CD14-positive monocyte (primary cell): Measurements from ENCODE around the gene LYRM7. TPM values are rescaled to one million over a fixed set of nuclear protein-coding genes. Genes with fewer than 3 reads are reported as not detected.

Experiments used
- DNase-seq, 3 donors: peaks; one replicate each; pipeline ENCODE4 v3.0.0-alpha.2; 2011 to 2022
- H2AFZ ChIP-seq: 2 replicates; pipeline ENCODE4 v1.6.0; 2012; ENCODE audit warnings: mild to moderate bottlenecking, low read depth, low read length, inconsistent platforms; ENCODE audit not compliant: insufficient read depth, poor library complexity, severe bottlenecking
- H3K27ac ChIP-seq, 2 donors: 1 replicate in 1 of 2; 2 replicates in 1 of 2; pipeline ENCODE4 v1.5.1; 2012 to 2013; ENCODE audit warnings: low read length in 2 of 2, control low read depth in 1 of 2, inconsistent platforms in 1 of 2, low read depth in 1 of 2, mild to moderate bottlenecking in 1 of 2
- H3K27me3 ChIP-seq, 2 donors: one replicate each; pipeline versions ENCODE4 v1.6.0 to v1.6.1; 2011 to 2013; ENCODE audit warnings: low read length in 2 of 2; ENCODE audit not compliant: control insufficient read depth in 2 of 2, insufficient read depth in 2 of 2
- H3K36me3 ChIP-seq, 2 donors: replicated peaks in 1 of 2; 1 replicate in 1 of 2; 2 replicates in 1 of 2; pipeline versions ENCODE4 v1.5.1 to v1.6.1; 2012 to 2013; ENCODE audit warnings: low read length in 2 of 2, control low read depth in 1 of 2, inconsistent platforms in 1 of 2, mild to moderate bottlenecking in 1 of 2; ENCODE audit not compliant: insufficient read depth in 2 of 2, control insufficient read depth in 1 of 2
- H3K4me1 ChIP-seq, 2 donors: 1 replicate in 1 of 2; 2 replicates in 1 of 2; pipeline versions ENCODE4 v1.5.1 to v1.6.1; 2012 to 2013; ENCODE audit warnings: low read length in 2 of 2, control low read depth in 1 of 2, inconsistent platforms in 1 of 2, mild to moderate bottlenecking in 1 of 2, moderate library complexity in 1 of 2; ENCODE audit not compliant: insufficient read depth in 2 of 2, control insufficient read depth in 1 of 2
- H3K4me2 ChIP-seq: replicated peaks from 2 replicates; pipeline ENCODE3; 2012; ENCODE audit warnings: low read length, moderate library complexity, mild to moderate bottlenecking; ENCODE audit not compliant: poor library complexity, severe bottlenecking; ENCODE audit errors: extremely low read depth
- H3K4me3 ChIP-seq, 3 experiments: fragments of 200-600 bp in 1 of 3; sonication (generic) in 1 of 3; replicated peaks in 1 of 3; 1 replicate in 2 of 3; 2 replicates in 1 of 3; pipeline ENCODE4 v1.5.1; 2011 to 2013; ENCODE audit warnings: low read length in 3 of 3, mild to moderate bottlenecking in 3 of 3, control low read depth in 2 of 3, low read depth in 2 of 3, inconsistent platforms in 1 of 3, moderate library complexity in 1 of 3
- H3K79me2 ChIP-seq: 2 replicates; pipeline ENCODE4 v1.6.0; 2012; ENCODE audit warnings: mild to moderate bottlenecking, control low read depth, inconsistent platforms, low read length, moderate library complexity; ENCODE audit not compliant: insufficient read depth
- H3K9ac ChIP-seq: 2 replicates; pipeline ENCODE4 v1.6.0; 2017; ENCODE audit warnings: low read length, mild to moderate bottlenecking; ENCODE audit not compliant: insufficient read depth, poor library complexity, severe bottlenecking
- H3K9me3 ChIP-seq, 2 donors: replicated peaks in 1 of 2; 1 replicate in 1 of 2; 2 replicates in 1 of 2; pipeline versions ENCODE4 v1.5.1 to v1.6.1; 2012 to 2013; ENCODE audit warnings: low read length in 2 of 2, control low read depth in 1 of 2; ENCODE audit not compliant: control insufficient read depth in 1 of 2, insufficient read depth in 1 of 2
- H4K20me1 ChIP-seq: 2 replicates; pipeline ENCODE4 v1.6.0; 2012; ENCODE audit warnings: mild to moderate bottlenecking, low read length, control low read depth, moderate library complexity; ENCODE audit not compliant: insufficient read depth
- H3K27ac Mint-ChIP-seq, 7 donors: one replicate each; pipeline ENCODE4 v1.8.0; 2020; ENCODE audit warnings: mild to moderate bottlenecking in 7 of 7, mixed read lengths in 7 of 7, moderate library complexity in 6 of 7, inconsistent platforms in 2 of 7
- H3K27me3 Mint-ChIP-seq, 3 donors: one replicate each; pipeline ENCODE4 v1.8.0; 2021 to 2022; ENCODE audit warnings: low read depth in 3 of 3, mild to moderate bottlenecking in 3 of 3, mixed read lengths in 3 of 3, moderate library complexity in 3 of 3, inconsistent platforms in 1 of 3
- H3K36me3 Mint-ChIP-seq, 2 donors: one replicate each; pipeline ENCODE4 v1.8.0; 2020; ENCODE audit warnings: mixed read lengths in 2 of 2, inconsistent platforms in 1 of 2, mild to moderate bottlenecking in 1 of 2
- H3K4me1 Mint-ChIP-seq: one replicate; pipeline ENCODE4 v1.8.0; 2020; ENCODE audit warnings: mild to moderate bottlenecking, mixed read lengths
- H3K4me3 Mint-ChIP-seq, 2 donors: one replicate each; pipeline ENCODE4 v1.8.0; 2020; ENCODE audit warnings: mild to moderate bottlenecking in 2 of 2, mixed read lengths in 2 of 2, moderate library complexity in 1 of 2
- H3K9me3 Mint-ChIP-seq, 7 donors: one replicate each; pipeline ENCODE4 v1.8.0; 2020 to 2022; ENCODE audit warnings: mixed read lengths in 7 of 7, mild to moderate bottlenecking in 6 of 7, moderate library complexity in 6 of 7, inconsistent platforms in 2 of 7
- CTCF ChIP-seq: fragments of 200-600 bp; IDR thresholded peaks from one replicate; pipeline ENCODE4 v1.8.0; 2022; ENCODE audit warnings: antibody characterized with exemption, mild to moderate bottlenecking
- WGBS: methylation state at CpG from one replicate; pipeline ENCODE4 v1.1.5; 2013; ENCODE audit warnings: missing lambda C conversion rate; ENCODE audit not compliant: insufficient coverage; 5-methylcytosine and 5-hydroxymethylcytosine counted together
- intact Hi-C, 2 donors: fragments of 100-400 bp; cut with micrococcal nuclease; formaldehyde crosslinking; loops; one replicate each; pipeline versions ENCODE4 v1.15.0 to v1.15.1; 2023
- polyA plus RNA-seq, 3 donors: library from polyadenylated mRNA; depleted of rRNA in 1 of 3; unstranded in 2 of 3; stranded (reverse) in 1 of 3; fragments of 300-500 nt in 2 of 3; fragments of >200 nt in 1 of 3; fragmentation: Illumina TruSeq in 2 of 3; gene quantifications; 1 replicate in 2 of 3; 2 replicates in 1 of 3; pipeline ENCODE4 v1.2.3, GENCODE V29; 2012 to 2021

The LYRM7 gene
- polyA plus RNA-seq, 3 donors = 3.1 to 3.7 (median 3.2) TPM

- H3K27me3 Mint-ChIP-seq = no peaks in the 10 kb centered on the region
- H3K4me3 ChIP-seq = no peak overlapping the region
- no peak for DNase-seq
- 100% methylated on average over 1 of the region's 7 CpGs for WGBS
- no peaks in the 10 kb centered on the region for H3K79me2 ChIP-seq
- no peak overlapping the region for H3K4me3 Mint-ChIP-seq
- intact Hi-C loops = loop anchor here in 1 of 2 donors (10.0 kb wide), 1 partner anchor 54 kb away; no protein-coding TSS in a partner anchor
- TF ChIP-seq CTCF = no peak
- peaks cover 5% of the 10 kb centered on the region for H3K4me1 Mint-ChIP-seq
- no peak overlapping the region for H3K27ac ChIP-seq
- no peak overlapping the region for H3K4me2 ChIP-seq
- H3K9me3 Mint-ChIP-seq = peaks cover 0 to 3% (median 0%) of the 10 kb centered on the region in 7 donors
- H3K27me3 ChIP-seq = no peaks in the 10 kb centered on the region
- H3K36me3 Mint-ChIP-seq = peaks cover 0 to 6% of the 10 kb centered on the region in 2 donors
- no peaks in the 10 kb centered on the region for H3K36me3 ChIP-seq
- H4K20me1 ChIP-seq = no peaks in the 10 kb centered on the region
- peaks cover 40 to 42% of the 10 kb centered on the region in 2 donors for H3K4me1 ChIP-seq
- no peak overlapping the region for H3K9ac ChIP-seq
- H3K9me3 ChIP-seq = no peaks in the 10 kb centered on the region
- H3K27ac Mint-ChIP-seq = no peak overlapping the region
- no peak overlapping the region for H2AFZ ChIP-seq
These were observed 49.8 kb downstream of the LYRM7 start for GRCh38 chr5:131220566-131220965.

- no peaks in the 10 kb centered on the region for H4K20me1 ChIP-seq
- H3K4me3 ChIP-seq = no peak overlapping the region
- Mint-ChIP-seq H3K27ac (peak overlapping the region in 1 of 7 donors; percentile 42), H3K36me3 (peaks cover 0 to 6% of the 10 kb centered on the region in 2 donors), H3K27me3 (no peaks in the 10 kb centered on the region), H3K9me3 (peaks cover 0 to 3% (median 0%) of the 10 kb centered on the region in 7 donors), H3K4me1 (peaks cover 5% of the 10 kb centered on the region), H3K4me3 (no peak overlapping the region)
- no peaks in the 10 kb centered on the region for H3K27me3 ChIP-seq
- no peak for TF ChIP-seq CTCF
- 91% methylated on average over 9 of the region's 10 CpGs for WGBS
- no peak overlapping the region for H2AFZ ChIP-seq
- no peaks in the 10 kb centered on the region for H3K36me3 ChIP-seq
- no peak overlapping the region for H3K27ac ChIP-seq
- peaks cover 46 to 47% of the 10 kb centered on the region in 2 donors for H3K4me1 ChIP-seq
- no peaks in the 10 kb centered on the region for H3K79me2 ChIP-seq
- DNase-seq = no peak
- no peak overlapping the region for H3K9ac ChIP-seq
- no peak overlapping the region for H3K4me2 ChIP-seq
- intact Hi-C loops = loop anchor here in 1 of 2 donors (10.0 kb wide), 1 partner anchor 54 kb away; no protein-coding TSS in a partner anchor
- no peaks in the 10 kb centered on the region for H3K9me3 ChIP-seq
These were observed 50.4 kb downstream of the LYRM7 start for GRCh38 chr5:131221008-131221703.
